HepG2 (cell line): ENCODE data around the gene LRRC8E. TPM values are rescaled to one million over a fixed set of nuclear protein-coding genes. Genes with fewer than 3 reads are reported as not detected.
A peak's percentile ranks its signal among the peaks of the same experiment; 100 is the strongest.

Experiments used
- ATM ChIP-seq: fragments of 450-650 bp; IDR thresholded peaks from 2 replicates; pipeline ENCODE4 v1.7.1; 2017; ENCODE audit warnings: mild to moderate bottlenecking, borderline replicate concordance
- FOXP4 ChIP-seq: sonication (generic); formaldehyde crosslinking; IDR thresholded peaks from 2 replicates; pipeline ENCODE4 v1.4.0; 2020; ENCODE audit warnings: missing genetic modification reagents
- HMG20A ChIP-seq: IDR thresholded peaks from 2 replicates; pipeline ENCODE4 v1.6.1; 2016; ENCODE audit warnings: borderline replicate concordance
- MTF1 ChIP-seq: sonication (generic); formaldehyde crosslinking; IDR thresholded peaks from 2 replicates; pipeline ENCODE4 v1.5.0; 2020; ENCODE audit warnings: missing genetic modification reagents
- POLR2AphosphoS2 ChIP-seq: IDR thresholded peaks from 2 replicates; pipeline ENCODE4 v1.6.1; 2011; ENCODE audit warnings: low read depth, low read length, improper control_type of control experiment
- RBAK ChIP-seq: sonication (generic); formaldehyde crosslinking; IDR thresholded peaks from 2 replicates; pipeline ENCODE4 v1.5.1; 2020; ENCODE audit warnings: mild to moderate bottlenecking, missing genetic modification reagents
- REST ChIP-seq, 2 experiments: IDR thresholded peaks; 2 replicates each; pipeline ENCODE4 v1.6.1; 2011 to 2012; ENCODE audit warnings: low read length in 2 of 2, borderline replicate concordance in 1 of 2, low read depth in 1 of 2, mild to moderate bottlenecking in 1 of 2, moderate library complexity in 1 of 2
- ZNF414 ChIP-seq: sonication (generic); formaldehyde crosslinking; IDR thresholded peaks from 2 replicates; pipeline ENCODE4 v1.5.0; 2020; ENCODE audit warnings: missing genetic modification reagents
- ZNF44 ChIP-seq: sonication (generic); formaldehyde crosslinking; IDR thresholded peaks from 2 replicates; pipeline ENCODE4 v1.5.1; 2020; ENCODE audit warnings: mild to moderate bottlenecking, missing genetic modification reagents
- ZNF446 ChIP-seq: sonication (generic); formaldehyde crosslinking; IDR thresholded peaks from 2 replicates; pipeline ENCODE4 v1.5.0; 2020; ENCODE audit warnings: mild to moderate bottlenecking, missing genetic modification reagents
- ZNF510 ChIP-seq: sonication (generic); formaldehyde crosslinking; IDR thresholded peaks from 2 replicates; pipeline ENCODE4 v1.4.0; 2020; ENCODE audit warnings: low read depth, mild to moderate bottlenecking, missing genetic modification reagents
- ZNF547 ChIP-seq: sonication (generic); formaldehyde crosslinking; IDR thresholded peaks from 2 replicates; pipeline ENCODE4 v1.5.1; 2020; ENCODE audit warnings: mild to moderate bottlenecking, missing genetic modification reagents
- ZNF629 ChIP-seq: sonication (generic); formaldehyde crosslinking; conservative IDR thresholded peaks from 2 replicates; pipeline ENCODE4 v1.5.0; 2020; ENCODE audit warnings: missing genetic modification reagents
- ZNF83 ChIP-seq: sonication (generic); formaldehyde crosslinking; IDR thresholded peaks from 2 replicates; pipeline ENCODE4 v1.4.0; 2020; ENCODE audit warnings: missing genetic modification reagents, mild to moderate bottlenecking, borderline replicate concordance
- polyA plus RNA-seq, 8 experiments: library from polyadenylated mRNA; depleted of rRNA in 3 of 8; stranded (reverse) in 7 of 8; unstranded in 1 of 8; fragments of >200 nt; fragmentation: Illumina TruSeq in 4 of 8; extraction: Trizol in 4 of 8; gene quantifications; 2 replicates each; pipeline versions ENCODE4 v1.2.1 to v1.2.3, GENCODE V29; 2011 to 2016; ENCODE audit warnings: low read depth in 4 of 8, missing spikeins in 1 of 8, mixed read lengths in 1 of 8; ENCODE audit not compliant: insufficient read depth in 1 of 8
- total RNA-seq, 5 experiments: library from RNA; depleted of rRNA; stranded (reverse); fragments of >200 nt; fragmentation: Illumina TruSeq; extraction: Trizol; gene quantifications; 2 replicates each; pipeline ENCODE4 v1.2.3, GENCODE V29; 2016; ENCODE audit warnings: low read depth in 1 of 5
- TF ChIP-seq, protein P1 (sequence below): sonication (generic); formaldehyde crosslinking; IDR thresholded peaks from 2 replicates; pipeline ENCODE4 v1.4.0; 2020; ENCODE audit warnings: missing genetic modification reagents
- TF ChIP-seq, protein P2 (sequence below), 2 experiments: fragments of 450-650 bp in 1 of 2; sonication (generic) in 1 of 2; formaldehyde crosslinking; IDR thresholded peaks; 2 replicates each; pipeline versions ENCODE4 v1.5.0 to v1.8.0; 2020 to 2022; ENCODE audit warnings: mild to moderate bottlenecking in 1 of 2, missing genetic modification reagents in 1 of 2

Gene LRRC8E
- total and polyA plus RNA-seq, 2 of the 13 experiments (the other 11 are each of a cell fraction or from before 2014, with no cell fraction given) = 8.0 to 10.3 TPM

- TF ChIP-seq REST (IDR thresholded peaks at IDR 0.05; ENCODE audit: borderline replicate concordance in 1 of 2, low read depth in 1 of 2, low read length in 2 of 2) (peak in 1 of 2 experiments; percentile 52; a peak in 1 of 4 replicates), ZNF44 (no peak), RBAK (no peak), ATM (no peak), ZNF83 (CRISPR knock-in tag) (no peak), FOXP4 (peak; percentile 30), MTF1 (CRISPR knock-in tag) (no peak), ZNF414 (no peak), ZNF510 (CRISPR knock-in tag) (peak; percentile 77; the same call in 1 of the 2 replicates), ZNF547 (CRISPR knock-in tag) (peak; percentile 98), HMG20A (CRISPR knock-in tag) (no peak), ZNF446 (CRISPR knock-in tag) (peak; percentile 29; the same call in 1 of the 2 replicates), POLR2AphosphoS2 (no peak), ZNF629 (CRISPR knock-in tag) (no peak)
- TF ChIP-seq, protein P1, sequence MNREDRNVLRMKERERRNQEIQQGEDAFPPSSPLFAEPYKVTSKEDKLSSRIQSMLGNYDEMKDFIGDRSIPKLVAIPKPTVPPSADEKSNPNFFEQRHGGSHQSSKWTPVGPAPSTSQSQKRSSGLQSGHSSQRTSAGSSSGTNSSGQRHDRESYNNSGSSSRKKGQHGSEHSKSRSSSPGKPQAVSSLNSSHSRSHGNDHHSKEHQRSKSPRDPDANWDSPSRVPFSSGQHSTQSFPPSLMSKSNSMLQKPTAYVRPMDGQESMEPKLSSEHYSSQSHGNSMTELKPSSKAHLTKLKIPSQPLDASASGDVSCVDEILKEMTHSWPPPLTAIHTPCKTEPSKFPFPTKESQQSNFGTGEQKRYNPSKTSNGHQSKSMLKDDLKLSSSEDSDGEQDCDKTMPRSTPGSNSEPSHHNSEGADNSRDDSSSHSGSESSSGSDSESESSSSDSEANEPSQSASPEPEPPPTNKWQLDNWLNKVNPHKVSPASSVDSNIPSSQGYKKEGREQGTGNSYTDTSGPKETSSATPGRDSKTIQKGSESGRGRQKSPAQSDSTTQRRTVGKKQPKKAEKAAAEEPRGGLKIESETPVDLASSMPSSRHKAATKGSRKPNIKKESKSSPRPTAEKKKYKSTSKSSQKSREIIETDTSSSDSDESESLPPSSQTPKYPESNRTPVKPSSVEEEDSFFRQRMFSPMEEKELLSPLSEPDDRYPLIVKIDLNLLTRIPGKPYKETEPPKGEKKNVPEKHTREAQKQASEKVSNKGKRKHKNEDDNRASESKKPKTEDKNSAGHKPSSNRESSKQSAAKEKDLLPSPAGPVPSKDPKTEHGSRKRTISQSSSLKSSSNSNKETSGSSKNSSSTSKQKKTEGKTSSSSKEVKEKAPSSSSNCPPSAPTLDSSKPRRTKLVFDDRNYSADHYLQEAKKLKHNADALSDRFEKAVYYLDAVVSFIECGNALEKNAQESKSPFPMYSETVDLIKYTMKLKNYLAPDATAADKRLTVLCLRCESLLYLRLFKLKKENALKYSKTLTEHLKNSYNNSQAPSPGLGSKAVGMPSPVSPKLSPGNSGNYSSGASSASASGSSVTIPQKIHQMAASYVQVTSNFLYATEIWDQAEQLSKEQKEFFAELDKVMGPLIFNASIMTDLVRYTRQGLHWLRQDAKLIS (CRISPR knock-in tag) = no peak
- TF ChIP-seq, protein P2, sequence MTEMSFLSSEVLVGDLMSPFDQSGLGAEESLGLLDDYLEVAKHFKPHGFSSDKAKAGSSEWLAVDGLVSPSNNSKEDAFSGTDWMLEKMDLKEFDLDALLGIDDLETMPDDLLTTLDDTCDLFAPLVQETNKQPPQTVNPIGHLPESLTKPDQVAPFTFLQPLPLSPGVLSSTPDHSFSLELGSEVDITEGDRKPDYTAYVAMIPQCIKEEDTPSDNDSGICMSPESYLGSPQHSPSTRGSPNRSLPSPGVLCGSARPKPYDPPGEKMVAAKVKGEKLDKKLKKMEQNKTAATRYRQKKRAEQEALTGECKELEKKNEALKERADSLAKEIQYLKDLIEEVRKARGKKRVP (CRISPR knock-in tag; IDR thresholded peaks at IDR 0.05) = peak in 1 of 2 experiments; percentile 88; a peak in 2 of 4 replicates
Observed at GRCh38 chr19:7903244-7904073, 15.1 kb downstream of the LRRC8E start, which contains the start of gene MAP2K7 (continued).
